Activated CD4-positive, alpha-beta T cell treated with anti-CD3 and anti-CD28 coated beads, Interleukin-2, amount 50 U/mL, for 16 hours (primary cell): ENCODE measurements around the gene ARVCF.
"Not testable (repeated sequence)": the region's sequence is repeated elsewhere in the genome, so short reads cannot be mapped to it uniquely, and the experiment has no call there.

Source experiments
- DNase-seq: peaks from one replicate; pipeline ENCODE4 v3.0.0-alpha.2; 2020

ARVCF gene

DNA sequence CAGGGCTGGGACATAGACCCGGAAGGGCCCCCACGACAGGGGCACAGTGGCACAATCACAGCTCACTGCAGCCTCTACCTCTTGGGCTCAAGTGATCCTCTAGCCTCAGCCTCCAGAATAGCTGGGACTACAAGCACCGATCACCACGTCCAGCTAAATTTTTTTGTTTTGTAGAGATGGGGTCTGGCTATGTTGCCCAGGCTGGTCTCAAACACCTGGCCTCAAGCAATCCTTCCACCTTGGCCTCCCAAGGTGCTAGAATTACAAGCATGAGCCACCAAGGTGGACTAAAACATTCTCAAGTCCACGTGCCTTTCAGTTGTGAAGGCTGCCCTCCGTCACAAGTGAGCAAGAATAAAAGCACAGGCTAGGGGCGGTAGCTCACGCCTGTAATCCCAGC, 85.1 kb downstream of the ARVCF start:
- DNase-seq = no peak

DNA sequence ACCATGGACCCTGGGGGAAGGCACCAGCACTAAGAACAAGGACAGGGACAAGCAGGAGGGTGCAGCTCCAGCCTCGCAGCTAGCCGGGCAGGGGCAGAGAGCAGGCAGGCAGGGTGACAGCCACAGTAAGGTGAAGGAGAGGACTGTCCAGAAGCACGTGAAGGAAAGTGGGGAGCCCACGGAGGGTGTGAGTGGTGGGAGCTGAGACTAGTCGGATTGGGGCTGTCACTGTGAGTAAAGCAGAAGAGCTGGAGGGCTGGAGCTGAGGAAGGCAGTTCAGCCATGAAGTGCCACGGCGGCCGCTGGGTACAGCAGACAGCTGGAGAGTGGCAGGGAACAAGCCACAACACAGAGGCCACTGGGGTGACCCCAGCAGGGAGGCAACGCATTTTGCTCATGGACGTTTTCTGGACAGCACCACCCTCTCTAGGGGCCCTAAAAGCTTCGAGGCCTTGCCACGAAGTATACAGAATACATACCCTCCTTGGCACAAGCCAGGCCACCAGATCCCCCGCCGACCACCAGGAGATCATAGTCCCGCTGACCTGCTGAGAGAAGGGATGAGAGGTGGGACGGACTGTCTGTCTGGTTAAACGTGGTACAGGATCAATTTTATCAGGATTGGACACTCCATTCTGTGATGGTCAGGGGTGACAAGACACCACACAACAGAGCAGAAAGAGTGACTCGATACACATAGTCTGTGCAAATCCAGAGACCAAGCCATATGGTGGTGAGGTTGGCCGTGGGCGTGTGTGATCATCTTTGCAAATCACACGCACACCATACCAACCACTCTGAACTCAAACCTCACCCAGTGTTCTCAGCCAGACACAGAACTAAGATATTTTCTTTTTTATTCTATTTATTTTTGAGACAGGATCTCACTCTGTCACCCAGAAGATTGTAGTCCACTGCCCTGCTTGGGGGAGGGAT, 85.8 kb downstream of the ARVCF start:
- DNase-seq = no peak

DNA sequence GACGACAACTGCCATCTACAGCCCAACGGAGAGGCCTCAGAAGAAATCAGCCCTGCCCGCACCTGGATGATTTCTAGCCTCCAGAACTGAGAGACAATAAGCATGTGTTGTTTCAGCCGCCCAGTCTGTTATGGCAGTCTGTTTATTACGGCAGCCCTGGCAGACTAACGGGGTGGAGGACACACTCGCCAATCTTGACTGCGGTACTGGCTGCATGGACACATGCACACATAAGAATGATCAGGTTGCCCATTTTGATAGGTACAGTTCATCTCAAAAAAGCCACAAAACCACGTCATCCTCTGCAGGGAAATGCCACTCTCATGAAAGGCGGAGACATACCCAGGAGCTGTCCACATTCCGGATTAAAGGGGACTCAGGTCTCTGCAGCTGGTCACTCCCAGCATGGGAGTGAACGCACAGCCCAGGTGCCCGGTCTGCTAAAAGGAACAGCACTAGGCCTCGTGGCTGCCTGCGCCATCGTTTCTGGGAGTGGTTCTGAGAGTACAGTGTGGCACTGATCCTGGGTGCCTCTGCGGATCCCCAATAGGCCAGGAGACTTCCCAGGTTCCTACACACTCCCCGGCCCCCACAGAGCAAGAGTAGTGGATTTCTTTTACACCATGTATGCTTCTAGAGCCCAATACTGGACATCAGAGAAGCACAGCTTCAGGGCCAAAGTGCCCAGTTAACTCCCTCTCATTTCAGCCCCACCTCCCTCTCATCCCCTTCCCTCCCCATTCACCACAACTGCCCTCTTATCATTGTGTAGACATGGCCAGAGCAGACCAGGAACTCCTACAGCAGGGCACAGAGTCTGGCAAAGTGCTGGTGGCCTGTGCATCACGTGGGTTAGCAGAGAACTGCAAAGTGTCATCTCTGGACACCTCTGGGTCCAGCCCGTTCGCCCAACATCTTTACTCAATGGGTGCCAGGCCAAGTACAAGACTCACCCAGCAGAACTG, 86.8 kb downstream of the ARVCF start:
- DNase-seq = no peak

DNA sequence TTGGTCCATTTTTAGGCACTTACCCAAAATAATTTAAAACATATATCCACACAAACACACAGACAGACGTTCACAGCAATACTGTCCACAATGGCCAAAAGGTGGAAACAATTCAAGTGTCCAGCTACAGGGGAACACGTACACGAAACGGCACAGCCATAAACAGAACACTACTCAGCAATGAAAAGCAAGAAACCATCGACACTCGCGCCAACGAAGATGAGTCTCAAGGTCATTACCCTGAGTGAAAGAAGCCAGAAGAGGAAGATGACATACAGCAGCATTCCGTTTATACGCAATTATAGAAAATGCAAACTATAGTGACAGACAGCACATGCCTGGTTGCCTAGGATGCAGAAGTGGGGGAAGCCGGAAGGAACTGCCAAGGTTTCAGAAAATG, 88.4 kb downstream of the ARVCF start:
- no peak for DNase-seq

DNA sequence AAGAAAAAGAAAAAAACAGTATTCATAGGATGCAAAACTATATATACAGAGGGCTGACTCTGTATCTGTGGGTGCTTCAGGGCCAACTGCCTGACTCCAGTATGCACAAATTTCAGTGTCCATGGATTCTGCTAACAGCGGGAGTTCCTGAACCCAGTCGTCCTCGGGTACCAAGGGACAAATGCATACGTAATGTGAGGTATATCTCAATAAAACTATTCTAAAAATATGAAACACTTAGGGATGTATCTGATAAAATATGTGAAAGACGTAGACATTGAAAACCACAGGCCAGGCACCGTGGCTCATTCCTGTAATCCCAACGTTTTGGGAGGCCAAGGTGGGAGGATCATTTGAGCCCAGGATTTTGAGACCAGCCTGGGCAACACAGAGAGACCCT, 88.9 kb downstream of the ARVCF start:
- DNase-seq = no peak

GRCh38 chr22:19926028-19926427, 90.6 kb downstream of the ARVCF start:
- not testable (repeated sequence) for DNase-seq

GRCh38 chr22:19923914-19924513, 92.6 kb downstream of the ARVCF start:
- no peak for DNase-seq

- DNase-seq = no peak
Observed at GRCh38 chr22:19921544-19922081, 95.0 kb downstream of the ARVCF start.
